Esophagus squamous epithelium (tissue), 4 donors: ENCODE results near the gene ENKD1.

Experiments used
- POLR2A ChIP-seq, 4 donors: fragments of 450-650 bp; IDR thresholded peaks; one replicate each; pipeline ENCODE4 v1.6.1; 2017; ENCODE audit warnings: antibody characterized with exemption in 4 of 4, mild to moderate bottlenecking in 4 of 4, moderate library complexity in 3 of 4
- TF ChIP-seq, protein P1 (sequence below), 6 experiments: fragments of 450-650 bp in 4 of 6; fragments of 200-600 bp in 2 of 6; sonication (generic) in 2 of 6; IDR thresholded peaks; one replicate each; pipeline ENCODE4 v1.5.1; 2016 to 2019; ENCODE audit warnings: antibody characterized with exemption in 6 of 6, mild to moderate bottlenecking in 4 of 6, moderate library complexity in 4 of 6

- TF ChIP-seq, protein P1, sequence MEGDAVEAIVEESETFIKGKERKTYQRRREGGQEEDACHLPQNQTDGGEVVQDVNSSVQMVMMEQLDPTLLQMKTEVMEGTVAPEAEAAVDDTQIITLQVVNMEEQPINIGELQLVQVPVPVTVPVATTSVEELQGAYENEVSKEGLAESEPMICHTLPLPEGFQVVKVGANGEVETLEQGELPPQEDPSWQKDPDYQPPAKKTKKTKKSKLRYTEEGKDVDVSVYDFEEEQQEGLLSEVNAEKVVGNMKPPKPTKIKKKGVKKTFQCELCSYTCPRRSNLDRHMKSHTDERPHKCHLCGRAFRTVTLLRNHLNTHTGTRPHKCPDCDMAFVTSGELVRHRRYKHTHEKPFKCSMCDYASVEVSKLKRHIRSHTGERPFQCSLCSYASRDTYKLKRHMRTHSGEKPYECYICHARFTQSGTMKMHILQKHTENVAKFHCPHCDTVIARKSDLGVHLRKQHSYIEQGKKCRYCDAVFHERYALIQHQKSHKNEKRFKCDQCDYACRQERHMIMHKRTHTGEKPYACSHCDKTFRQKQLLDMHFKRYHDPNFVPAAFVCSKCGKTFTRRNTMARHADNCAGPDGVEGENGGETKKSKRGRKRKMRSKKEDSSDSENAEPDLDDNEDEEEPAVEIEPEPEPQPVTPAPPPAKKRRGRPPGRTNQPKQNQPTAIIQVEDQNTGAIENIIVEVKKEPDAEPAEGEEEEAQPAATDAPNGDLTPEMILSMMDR (IDR thresholded peaks at IDR 0.05), result no peak
- no peak for TF ChIP-seq POLR2A (IDR thresholded peaks at IDR 0.05)
Observed at GRCh38 chr16:67714522-67714921, 48.0 kb upstream of the ENKD1 start.
